GM12891 (cell line): ENCODE data around the gene AQP2.

Experiments used
- POLR2A ChIP-seq: IDR thresholded peaks from 2 replicates; pipeline ENCODE4 v1.6.1; 2011; ENCODE audit warnings: low read depth, low read length, control low read depth
- POLR2AphosphoS5 ChIP-seq: IDR thresholded peaks from 2 replicates; pipeline ENCODE4 v1.6.1; 2011; ENCODE audit warnings: low read depth, low read length, control low read depth
- SPI1 ChIP-seq: IDR thresholded peaks from 2 replicates; pipeline ENCODE4 v1.6.1; 2011; ENCODE audit warnings: low read depth, low read length, control low read depth
- TAF1 ChIP-seq: IDR thresholded peaks from 2 replicates; pipeline ENCODE4 v1.6.1; 2011; ENCODE audit warnings: low read depth, low read length, control low read depth

- TF ChIP-seq TAF1 (no peak), POLR2A (no peak), SPI1 (no peak), POLR2AphosphoS5 (no peak)
Measured at GRCh38 chr12:49956663-49957569, 6.4 kb downstream of the AQP2 start.
